Common myeloid progenitor, CD34-positive (primary cell): Measurements from ENCODE around the gene CLEC4E. TPM values are rescaled to one million over a fixed set of nuclear protein-coding genes. Genes with fewer than 3 reads are reported as not detected.
A peak's percentile ranks its signal among the peaks of the same experiment; 100 is the strongest.
"Not testable (repeated sequence)": the region's sequence is repeated elsewhere in the genome, so short reads cannot be mapped to it uniquely, and the experiment has no call there.

Experiments used
- CTCF ChIA-PET: fragments of 350-600 bp; sonication (Branson Sonifier 250); formaldehyde crosslinking; loops from one replicate; lab custom pipeline; 2021; ENCODE audit warnings: antibody characterized with exemption; lab: Charles Lee
- POLR2A ChIA-PET: fragments of 350-600 bp; sonication (Branson Sonifier 250); formaldehyde crosslinking; loops from one replicate; lab custom pipeline; 2021; ENCODE audit warnings: antibody characterized with exemption; lab: Charles Lee
- DNase-seq, 3 donors: peaks; one replicate each; pipeline versions ENCODE4 v3.0.0 to v3.0.0-alpha.2; 2013
- H3K27ac ChIP-seq, 2 experiments: 1 replicate in 1 of 2; 2 replicates in 1 of 2; pipeline ENCODE4 v1.7.0; 2013; ENCODE audit warnings: inconsistent platforms in 2 of 2, low read length in 2 of 2, mild to moderate bottlenecking in 2 of 2, low read depth in 1 of 2, moderate library complexity in 1 of 2; ENCODE audit not compliant: severe bottlenecking in 2 of 2, insufficient read depth in 1 of 2, poor library complexity in 1 of 2
- H3K27me3 ChIP-seq, 5 experiments: replicated peaks in 2 of 5; 1 replicate in 3 of 5; 2 replicates in 2 of 5; pipeline versions ENCODE4 v1.6.1 to v1.7.0; 2013; ENCODE audit warnings: low read length in 4 of 5, mild to moderate bottlenecking in 2 of 5, moderate library complexity in 2 of 5, inconsistent platforms in 1 of 5; ENCODE audit not compliant: insufficient read depth in 5 of 5, control insufficient read depth in 4 of 5
- H3K36me3 ChIP-seq, 4 experiments: 1 replicate in 2 of 4; 2 replicates in 2 of 4; pipeline versions ENCODE4 v1.6.1 to v1.7.0; 2013; ENCODE audit warnings: low read length in 3 of 4, control low read depth in 1 of 4, mild to moderate bottlenecking in 1 of 4; ENCODE audit not compliant: control insufficient read depth in 4 of 4, insufficient read depth in 4 of 4
- H3K4me1 ChIP-seq, 4 experiments: 1 replicate in 3 of 4; 2 replicates in 1 of 4; pipeline versions ENCODE4 v1.6.1 to v1.7.1; 2013; ENCODE audit warnings: low read length in 3 of 4, mild to moderate bottlenecking in 3 of 4, control low read depth in 1 of 4, inconsistent platforms in 1 of 4, moderate library complexity in 1 of 4; ENCODE audit not compliant: control insufficient read depth in 4 of 4, insufficient read depth in 4 of 4; ENCODE audit errors: control extremely low read depth in 1 of 4
- H3K4me3 ChIP-seq, 7 experiments: 1 replicate in 4 of 7; 2 replicates in 3 of 7; pipeline versions ENCODE4 v1.5.1 to v1.7.0; 2013; ENCODE audit warnings: mild to moderate bottlenecking in 7 of 7, low read length in 6 of 7, moderate library complexity in 6 of 7, inconsistent platforms in 2 of 7, low read depth in 2 of 7, control low read depth in 1 of 7; ENCODE audit not compliant: insufficient read depth in 4 of 7, control insufficient read depth in 1 of 7; ENCODE audit errors: extremely low read depth in 1 of 7
- H3K9me3 ChIP-seq, 5 experiments: 1 replicate in 4 of 5; 2 replicates in 1 of 5; pipeline versions ENCODE4 v1.6.1 to v1.7.1; 2013; ENCODE audit warnings: low read length in 4 of 5, mild to moderate bottlenecking in 2 of 5, inconsistent platforms in 1 of 5, low read depth in 1 of 5, moderate library complexity in 1 of 5; ENCODE audit not compliant: control insufficient read depth in 4 of 5, insufficient read depth in 2 of 5; ENCODE audit errors: control extremely low read depth in 1 of 5
- WGBS: methylation state at CpG from one replicate; pipeline ENCODE4 v1.1.5; 2013; ENCODE audit not compliant: insufficient coverage; 5-methylcytosine and 5-hydroxymethylcytosine counted together
- polyA plus RNA-seq: library from polyadenylated mRNA; unstranded; fragments of 120-200 nt; gene quantifications from one replicate; pipeline ENCODE4 v1.2.1, GENCODE V29; 2013

The CLEC4E gene, protein sequence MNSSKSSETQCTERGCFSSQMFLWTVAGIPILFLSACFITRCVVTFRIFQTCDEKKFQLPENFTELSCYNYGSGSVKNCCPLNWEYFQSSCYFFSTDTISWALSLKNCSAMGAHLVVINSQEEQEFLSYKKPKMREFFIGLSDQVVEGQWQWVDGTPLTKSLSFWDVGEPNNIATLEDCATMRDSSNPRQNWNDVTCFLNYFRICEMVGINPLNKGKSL
- 0.54 TPM for polyA plus RNA-seq

DNA sequence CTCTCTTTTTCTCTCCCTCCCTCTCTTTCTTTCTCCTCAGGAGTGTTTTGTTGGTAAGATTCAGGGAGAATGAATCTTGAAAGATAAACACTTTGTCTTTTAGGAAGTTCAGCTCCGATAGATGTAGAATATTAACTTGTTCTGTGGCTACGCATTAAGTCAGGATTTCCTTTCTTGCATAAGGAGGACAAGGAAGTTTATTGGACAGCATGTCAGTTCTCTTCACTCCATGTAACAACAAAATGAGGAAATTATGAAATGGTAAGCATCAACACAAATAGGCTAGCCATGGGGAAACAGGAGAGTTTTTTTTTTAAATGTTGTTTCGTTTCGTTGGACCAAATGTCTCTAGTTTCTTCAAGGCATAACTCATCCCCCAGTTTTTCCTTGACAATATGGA, at the start of gene CLEC4E:
Gene CLEC4E (minus strand): TSS at position 75 of the 400 bp plus-strand sequence. CDS start 108 bp downstream, outside the sequence.
- H3K27ac ChIP-seq, result not testable (repeated sequence)
- CTCF ChIA-PET, result interaction anchor here (1.5 kb wide), 2 partner anchors 17 to 68 kb away, joined by 3 to 4 read pairs; no protein-coding TSS in a partner anchor

DNA sequence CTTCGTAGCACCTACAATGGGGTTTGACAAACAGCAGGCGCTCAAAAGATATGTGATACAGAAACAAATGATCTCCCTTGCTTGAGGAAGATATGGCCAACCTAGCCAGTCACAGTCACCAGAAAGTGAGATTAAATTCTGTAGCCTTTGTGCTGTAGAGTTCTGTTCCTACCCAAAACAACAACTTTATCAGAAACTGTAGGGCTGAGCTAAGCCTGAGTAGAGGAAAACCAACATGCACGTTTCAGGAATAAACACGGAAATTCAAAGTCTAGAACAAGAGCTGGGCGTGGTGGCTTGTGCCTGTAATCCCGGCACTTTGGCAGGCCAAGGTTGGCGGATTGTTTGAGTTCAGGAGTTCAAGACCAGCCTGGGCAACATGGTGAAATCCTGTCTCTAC, 49.0 kb upstream of the CLEC4E start:
- DNase-seq, result no peak
- H3K36me3 ChIP-seq, result no peaks in the 10 kb centered on the region
- H3K9me3 ChIP-seq, result no peaks in the 10 kb centered on the region
- H3K4me1 ChIP-seq, result peaks cover 0 to 2% (median 2%) of the 10 kb centered on the region in 4 experiments
- H3K27ac ChIP-seq, result no peak overlapping the region
- no peaks in the 10 kb centered on the region for H3K27me3 ChIP-seq
- ChIA-PET POLR2A (no interaction called here), CTCF (no interaction called here)
- 98% methylated on average over 7 of the region's 7 CpGs for WGBS
- no peak overlapping the region for H3K4me3 ChIP-seq

More for the DNA sequence above, at the start of gene CLEC4E:
- H3K4me1 ChIP-seq, POLR2A ChIA-PET, H3K27me3 ChIP-seq, H3K36me3 ChIP-seq, H3K9me3 ChIP-seq: not testable (repeated sequence)
- H3K4me3 ChIP-seq, result peak within 1 kb of the TSS in 4 of 7 experiments; percentile 2 to 63 (median 38)
- 0% methylated on average over 1 of the region's 4 CpGs for WGBS
- DNase-seq, result peak in 2 of 3 donors; percentile 13 to 21

DNA sequence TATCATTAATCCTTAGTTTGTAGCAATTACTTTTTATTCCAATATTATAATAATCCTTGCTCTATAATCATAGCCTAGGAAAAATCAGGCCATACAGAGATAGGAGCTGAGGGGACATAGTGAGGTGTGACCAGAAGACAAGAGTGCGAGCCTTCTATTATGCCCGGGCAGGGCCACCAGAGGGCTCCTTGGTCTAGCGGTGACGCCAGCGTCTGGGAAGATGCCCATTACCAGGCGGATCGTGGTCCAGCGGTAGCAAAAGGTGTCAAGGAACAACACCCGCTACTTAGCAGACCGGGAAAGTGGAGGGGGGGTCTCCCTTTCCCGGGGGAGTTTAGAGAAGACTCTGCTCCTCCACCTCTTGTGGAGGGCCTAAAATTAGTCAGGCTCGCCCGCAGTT, 43.8 kb upstream of the CLEC4E start:
- H3K4me1 ChIP-seq, H3K27me3 ChIP-seq, H3K27ac ChIP-seq, DNase-seq, H3K9me3 ChIP-seq, CTCF ChIA-PET, H3K36me3 ChIP-seq, POLR2A ChIA-PET, H3K4me3 ChIP-seq: not testable (repeated sequence)
- 94% methylated on average over 10 of the region's 13 CpGs for WGBS

DNA sequence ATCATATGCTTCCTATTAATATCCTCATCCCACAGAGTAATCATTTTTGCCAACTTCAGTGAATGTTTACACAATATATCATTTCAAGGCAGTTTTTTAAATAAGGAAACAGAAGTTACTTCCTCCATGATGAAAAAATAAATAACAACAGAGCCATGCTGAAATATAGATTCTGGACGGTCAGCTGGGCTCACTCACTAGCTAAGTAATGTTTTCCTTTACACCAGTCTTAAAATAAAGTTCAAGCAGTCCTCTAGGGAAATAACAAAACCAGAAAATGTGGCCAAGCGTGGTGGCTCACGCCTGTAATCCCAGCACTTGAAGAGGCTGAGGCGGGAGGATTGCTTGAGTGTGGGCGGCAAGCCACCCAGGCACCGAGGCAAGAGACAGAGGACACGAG, 43.3 kb upstream of the CLEC4E start:
- WGBS, result 100% methylated on average over 1 of the region's 7 CpGs
- POLR2A ChIA-PET, result no interaction called here
- Histone ChIP-seq H3K9me3 (no peaks in the 10 kb centered on the region), H3K36me3 (no peaks in the 10 kb centered on the region), H3K4me3 (no peak overlapping the region), H3K4me1 (peaks cover 0 to 3% (median 0%) of the 10 kb centered on the region in 4 experiments), H3K27ac (no peak overlapping the region), H3K27me3 (no peaks in the 10 kb centered on the region)
- DNase-seq, result no peak
- CTCF ChIA-PET, result no interaction called here

DNA sequence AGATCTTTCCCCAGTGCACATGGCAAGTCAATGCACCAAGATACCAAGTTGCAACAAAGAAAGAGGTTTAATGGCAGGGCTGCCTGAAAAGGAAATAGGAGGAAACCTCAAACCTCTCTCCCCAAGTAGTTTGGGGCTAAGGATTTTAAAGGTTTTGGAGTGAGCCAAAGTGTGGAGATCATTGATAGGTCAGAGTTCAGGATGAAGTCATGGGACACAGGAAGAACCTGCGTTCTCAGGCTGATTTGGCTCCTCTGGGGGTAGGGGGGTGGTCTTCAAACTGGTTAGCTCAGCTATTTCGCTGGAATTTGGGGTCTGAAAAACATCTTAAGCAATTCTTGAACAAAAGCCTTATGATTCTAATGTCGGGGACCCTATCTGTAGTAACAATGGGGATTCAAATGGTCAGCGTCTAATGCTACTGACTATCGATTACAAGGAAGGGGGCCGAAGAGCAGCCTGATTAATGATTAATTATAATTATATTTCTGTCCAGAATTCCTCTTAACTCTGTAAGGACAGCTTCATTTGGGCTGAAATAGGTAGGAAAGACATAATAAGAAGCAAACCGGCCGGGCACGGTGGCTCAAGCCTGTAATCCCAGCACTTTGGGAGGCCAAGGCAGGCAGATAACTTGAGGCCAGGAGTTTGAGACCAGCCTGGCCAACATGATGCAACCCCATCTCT, 40.5 kb upstream of the CLEC4E start:
- DNase-seq, result no peak
- POLR2A ChIA-PET, result no interaction called here
- CTCF ChIA-PET, result interaction anchor here (0.7 kb wide), 1 partner anchor 491 kb away, joined by 3 read pairs; no protein-coding TSS in a partner anchor
- Histone ChIP-seq H3K4me3 (no peak overlapping the region), H3K27me3 (no peaks in the 10 kb centered on the region), H3K9me3 (no peaks in the 10 kb centered on the region), H3K4me1 (peaks cover 0 to 3% (median 0%) of the 10 kb centered on the region in 4 experiments), H3K27ac (no peak overlapping the region), H3K36me3 (no peaks in the 10 kb centered on the region)
- whole genome bisulfite sequencing, result 100% methylated on average over 1 of the region's 9 CpGs

DNA sequence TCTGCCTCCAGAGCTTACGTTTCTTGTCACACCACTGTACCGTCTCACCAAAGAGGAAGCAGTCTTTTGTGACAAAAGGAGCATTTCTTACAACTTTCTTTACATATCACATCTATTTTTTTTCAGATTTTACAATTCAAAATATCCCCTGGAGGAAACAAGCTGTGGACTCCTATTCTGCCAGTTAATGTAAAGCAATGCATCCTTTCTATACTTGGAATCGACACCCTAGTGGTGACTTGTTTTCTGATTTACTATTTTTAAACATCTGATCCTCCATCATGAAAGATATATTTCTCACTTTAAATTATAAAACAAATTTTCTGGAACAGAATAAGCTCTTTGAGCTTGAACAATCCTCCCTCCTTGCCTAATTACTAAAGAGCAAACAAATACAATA, 37.2 kb upstream of the CLEC4E start:
- no peaks in the 10 kb centered on the region for H3K9me3 ChIP-seq
- H3K27me3 ChIP-seq, result no peaks in the 10 kb centered on the region
- POLR2A ChIA-PET, result no interaction called here
- no peaks in the 10 kb centered on the region for H3K36me3 ChIP-seq
- peaks cover 0 to 3% (median 0%) of the 10 kb centered on the region in 4 experiments for H3K4me1 ChIP-seq
- no peak for DNase-seq
- CTCF ChIA-PET, result interaction anchor here (1.4 to 2.6 kb wide), 2 partner anchors 27 to 34 kb away, joined by 3 to 10 read pairs; no protein-coding TSS in a partner anchor
- WGBS, result 56% methylated on average over 2 of the region's 3 CpGs
- H3K4me3 ChIP-seq, result no peak overlapping the region
- no peak overlapping the region for H3K27ac ChIP-seq

DNA sequence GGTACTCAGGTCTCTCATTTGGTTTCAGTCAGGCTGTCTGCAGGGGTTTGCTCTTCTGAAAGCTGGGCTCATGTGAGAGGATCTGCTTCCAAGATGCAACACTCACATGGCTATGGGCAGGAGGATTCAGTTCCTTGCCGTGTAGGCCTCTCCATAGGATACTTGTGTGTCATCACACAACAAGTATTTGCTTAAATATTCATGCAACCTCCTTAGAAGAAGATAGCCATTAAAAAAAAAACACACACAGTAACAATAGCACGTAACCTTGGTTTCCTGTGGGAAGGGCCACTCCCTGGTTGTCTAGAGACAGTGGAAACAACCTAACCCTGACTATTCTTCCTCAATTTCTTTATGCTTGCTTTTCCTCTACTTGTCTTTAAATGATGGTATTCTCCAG, 31.8 kb upstream of the CLEC4E start:
- ChIA-PET POLR2A (no interaction called here), CTCF (no interaction called here)
- H3K36me3 ChIP-seq, result no peaks in the 10 kb centered on the region
- H3K9me3 ChIP-seq, result peaks cover 0 to 6% (median 1%) of the 10 kb centered on the region in 5 experiments
- peak overlapping the region in 1 of 7 experiments; percentile 17 for H3K4me3 ChIP-seq
- DNase-seq, result peak; percentile 23 to 71 (median 64)
- H3K4me1 ChIP-seq, result peaks cover 0 to 6% (median 0%) of the 10 kb centered on the region in 4 experiments
- no peak overlapping the region for H3K27ac ChIP-seq
- 57% methylated on average over 2 of the region's 2 CpGs for WGBS
- H3K27me3 ChIP-seq, result no peaks in the 10 kb centered on the region
